ENCODE results near the gene SLCO6A1.
"Not testable (repeated sequence)": the region's sequence is repeated elsewhere in the genome, so short reads cannot be mapped to it uniquely, and the experiment has no call there.

Gene SLCO6A1

GRCh38 chr5:102498271-102499034, at the start of gene SLCO6A1:
SLCO6A1 (minus strand) TSS chr5:102499001; CDS start chr5:102498844, 157 bp downstream.
- DNase-seq: no peak

GRCh38 chr5:102547141-102548035, 48.6 kb upstream of the SLCO6A1 start:
- DNase-seq: no peak

- DNase-seq: no peak
Measured at GRCh38 chr5:102545175-102545574, 46.4 kb upstream of the SLCO6A1 start.

- DNase-seq: no peak
Measured at GRCh38 chr5:102542057-102542456, 43.3 kb upstream of the SLCO6A1 start.

GRCh38 chr5:102539996-102540728, 41.4 kb upstream of the SLCO6A1 start:
- no peak for DNase-seq

GRCh38 chr5:102539562-102539961, 40.8 kb upstream of the SLCO6A1 start:
- no peak for DNase-seq

GRCh38 chr5:102537011-102537410, 38.2 kb upstream of the SLCO6A1 start:
- no peak for DNase-seq

GRCh38 chr5:102536323-102536928, 37.6 kb upstream of the SLCO6A1 start:
- no peak for DNase-seq

GRCh38 chr5:102532123-102532522, 33.3 kb upstream of the SLCO6A1 start:
- DNase-seq: no peak

GRCh38 chr5:102531506-102531905, 32.7 kb upstream of the SLCO6A1 start:
- no peak for DNase-seq

- DNase-seq: no peak
Measured at GRCh38 chr5:102529447-102529846, 30.6 kb upstream of the SLCO6A1 start.

GRCh38 chr5:102529031-102529430, 30.2 kb upstream of the SLCO6A1 start:
- DNase-seq: no peak

GRCh38 chr5:102528600-102528999, 29.8 kb upstream of the SLCO6A1 start:
- DNase-seq: no peak

- no peak for DNase-seq
Measured at GRCh38 chr5:102527547-102527946, 28.7 kb upstream of the SLCO6A1 start.

- no peak for DNase-seq
Measured at GRCh38 chr5:102523541-102524175, 24.9 kb upstream of the SLCO6A1 start.

GRCh38 chr5:102511666-102512065, 12.9 kb upstream of the SLCO6A1 start:
- DNase-seq: no peak

GRCh38 chr5:102491261-102491914, 7.4 kb downstream of the SLCO6A1 start:
- DNase-seq: not testable (repeated sequence)

GRCh38 chr5:102483736-102484135, 15.1 kb downstream of the SLCO6A1 start:
- DNase-seq: no peak

GRCh38 chr5:102481054-102481715, 17.6 kb downstream of the SLCO6A1 start:
- DNase-seq: no peak

GRCh38 chr5:102453716-102454115, 45.1 kb downstream of the SLCO6A1 start:
- no peak for DNase-seq

- DNase-seq: no peak
Measured at GRCh38 chr5:102451082-102451481, 47.7 kb downstream of the SLCO6A1 start.

Data from stimulated activated CD4-positive, alpha-beta T cell treated with anti-CD3 and anti-CD28 coated beads, Interleukin-2, amount 100 ng/mL, for 24 hours (primary cell).